OCI-LY1 (cell line): ENCODE results near the gene CSF3R.

Experiments used
- EZH2 ChIP-seq: fragments of 200-600 bp; sonication (generic), shearing (Covaris generic); IDR thresholded peaks from 2 replicates; pipeline ENCODE4 v1.8.0; 2017; ENCODE audit warnings: borderline replicate concordance, mixed run types, mild to moderate bottlenecking, antibody characterized with exemption, low read length, moderate library complexity, mixed read lengths
- TF ChIP-seq, protein P1 (sequence below): fragments of 200-600 bp; sonication (generic), shearing (Covaris generic); IDR thresholded peaks from 2 replicates; pipeline ENCODE4 v1.5.1; 2017; ENCODE audit warnings: mild to moderate bottlenecking, antibody characterized with exemption, low read length, moderate library complexity, mixed read lengths

DNA sequence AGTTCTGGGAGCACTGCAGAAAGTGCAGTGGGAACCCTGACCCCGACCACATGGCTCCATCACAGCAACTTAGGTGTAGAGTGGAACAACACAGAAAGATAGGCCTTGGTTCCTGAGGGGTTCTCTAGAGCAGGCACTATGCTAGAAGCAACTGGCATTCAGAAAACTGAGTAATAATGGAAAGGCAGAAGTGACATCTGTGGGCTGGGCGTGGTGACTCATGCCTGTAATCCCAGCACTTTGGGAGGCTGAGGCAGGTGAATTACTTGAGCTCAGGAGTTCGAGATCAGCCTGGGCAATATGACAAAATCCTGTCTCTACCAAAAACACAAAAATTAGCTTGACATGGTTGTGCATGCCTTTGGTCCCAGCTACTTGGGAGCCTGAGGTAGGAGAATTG, 23.8 kb downstream of the CSF3R start:
- TF ChIP-seq EZH2 = no peak
- TF ChIP-seq, protein P1, sequence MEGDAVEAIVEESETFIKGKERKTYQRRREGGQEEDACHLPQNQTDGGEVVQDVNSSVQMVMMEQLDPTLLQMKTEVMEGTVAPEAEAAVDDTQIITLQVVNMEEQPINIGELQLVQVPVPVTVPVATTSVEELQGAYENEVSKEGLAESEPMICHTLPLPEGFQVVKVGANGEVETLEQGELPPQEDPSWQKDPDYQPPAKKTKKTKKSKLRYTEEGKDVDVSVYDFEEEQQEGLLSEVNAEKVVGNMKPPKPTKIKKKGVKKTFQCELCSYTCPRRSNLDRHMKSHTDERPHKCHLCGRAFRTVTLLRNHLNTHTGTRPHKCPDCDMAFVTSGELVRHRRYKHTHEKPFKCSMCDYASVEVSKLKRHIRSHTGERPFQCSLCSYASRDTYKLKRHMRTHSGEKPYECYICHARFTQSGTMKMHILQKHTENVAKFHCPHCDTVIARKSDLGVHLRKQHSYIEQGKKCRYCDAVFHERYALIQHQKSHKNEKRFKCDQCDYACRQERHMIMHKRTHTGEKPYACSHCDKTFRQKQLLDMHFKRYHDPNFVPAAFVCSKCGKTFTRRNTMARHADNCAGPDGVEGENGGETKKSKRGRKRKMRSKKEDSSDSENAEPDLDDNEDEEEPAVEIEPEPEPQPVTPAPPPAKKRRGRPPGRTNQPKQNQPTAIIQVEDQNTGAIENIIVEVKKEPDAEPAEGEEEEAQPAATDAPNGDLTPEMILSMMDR = no peak
